AG09319 (cell line): ENCODE measurements around the gene MRPL32.
"Not testable (repeated sequence)": the region's sequence is repeated elsewhere in the genome, so short reads cannot be mapped to it uniquely, and the experiment has no call there.

ENCODE experiments used
- DNase-seq: peaks from one replicate; pipeline ENCODE4 v3.0.0-alpha.2; 2010; ENCODE audit warnings: low read depth; ENCODE audit errors: extremely low read depth
- CTCF ChIP-seq: IDR thresholded peaks from 2 replicates; pipeline ENCODE4 v1.5.1; 2011; ENCODE audit warnings: low read depth, mild to moderate bottlenecking, inconsistent platforms, low read length, moderate library complexity

MRPL32 gene

GRCh38 chr7:42931834-42932651 lies at the start of gene MRPL32, which contains the start of gene PSMA2:
Gene MRPL32 (plus strand): TSS chr7:42932376. CDS start chr7:42932387, 11 bp downstream.
Gene PSMA2 (minus strand): TSS chr7:42932174. CDS start chr7:42932158, 16 bp downstream.
- DNase-seq, result peak; percentile 90
- no peak for TF ChIP-seq CTCF

- DNase-seq, result no peak
- TF ChIP-seq CTCF, result no peak
Observed at GRCh38 chr7:42883950-42884349, 48.2 kb upstream of the MRPL32 start.

- DNase-seq, result not testable (repeated sequence)
Observed at GRCh38 chr7:42885183-42885582, 47.0 kb upstream of the MRPL32 start.

- TF ChIP-seq CTCF, result peak; percentile 27
- no peak for DNase-seq
Observed at GRCh38 chr7:42886129-42886528, 46.0 kb upstream of the MRPL32 start.

- DNase-seq, result no peak
Observed at GRCh38 chr7:42886893-42887505, 45.2 kb upstream of the MRPL32 start.

GRCh38 chr7:42893346-42894240 lies 38.6 kb upstream of the MRPL32 start:
- TF ChIP-seq CTCF, result no peak
- DNase-seq, result no peak

More at GRCh38 chr7:42886893-42887505, 45.2 kb upstream of the MRPL32 start:
- no peak for TF ChIP-seq CTCF

GRCh38 chr7:42900842-42901241 lies 31.3 kb upstream of the MRPL32 start:
- no peak for DNase-seq
- no peak for TF ChIP-seq CTCF
